ENCODE results near the gene ZBTB39.

DNA sequence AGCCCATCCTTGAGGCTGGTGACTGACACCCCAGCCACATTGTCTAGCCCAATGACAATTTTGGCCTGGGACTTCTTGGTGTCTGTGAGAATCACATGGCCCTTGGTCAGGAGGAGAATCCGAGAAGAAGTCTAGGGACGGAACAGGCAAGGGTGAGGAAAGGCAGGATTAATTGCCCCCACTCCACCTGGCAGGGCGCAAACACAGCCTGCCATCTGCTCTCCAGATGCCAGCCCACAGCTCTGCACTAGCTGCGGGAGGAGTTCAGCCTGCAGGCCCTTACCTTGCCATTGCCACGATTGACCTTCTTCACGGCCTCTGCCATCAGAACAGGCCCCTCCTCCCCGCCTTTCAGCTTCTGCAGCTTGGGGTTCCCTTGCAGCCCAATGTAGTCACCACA, 23.1 kb upstream of the ZBTB39 start:
- TF ChIP-seq EZH2phosphoT487 (IDR thresholded peaks at IDR 0.05; ENCODE audit: borderline replicate concordance) = no peak
- TF ChIP-seq, protein P1, sequence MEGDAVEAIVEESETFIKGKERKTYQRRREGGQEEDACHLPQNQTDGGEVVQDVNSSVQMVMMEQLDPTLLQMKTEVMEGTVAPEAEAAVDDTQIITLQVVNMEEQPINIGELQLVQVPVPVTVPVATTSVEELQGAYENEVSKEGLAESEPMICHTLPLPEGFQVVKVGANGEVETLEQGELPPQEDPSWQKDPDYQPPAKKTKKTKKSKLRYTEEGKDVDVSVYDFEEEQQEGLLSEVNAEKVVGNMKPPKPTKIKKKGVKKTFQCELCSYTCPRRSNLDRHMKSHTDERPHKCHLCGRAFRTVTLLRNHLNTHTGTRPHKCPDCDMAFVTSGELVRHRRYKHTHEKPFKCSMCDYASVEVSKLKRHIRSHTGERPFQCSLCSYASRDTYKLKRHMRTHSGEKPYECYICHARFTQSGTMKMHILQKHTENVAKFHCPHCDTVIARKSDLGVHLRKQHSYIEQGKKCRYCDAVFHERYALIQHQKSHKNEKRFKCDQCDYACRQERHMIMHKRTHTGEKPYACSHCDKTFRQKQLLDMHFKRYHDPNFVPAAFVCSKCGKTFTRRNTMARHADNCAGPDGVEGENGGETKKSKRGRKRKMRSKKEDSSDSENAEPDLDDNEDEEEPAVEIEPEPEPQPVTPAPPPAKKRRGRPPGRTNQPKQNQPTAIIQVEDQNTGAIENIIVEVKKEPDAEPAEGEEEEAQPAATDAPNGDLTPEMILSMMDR (conservative IDR thresholded peaks at IDR 0.05; ENCODE audit: low read length) = no peak
